Activated CD8-positive, alpha-beta memory T cell treated with anti-CD3 and anti-CD28 coated beads for 1 hour (primary cell): ENCODE measurements around the gene EIF4G3.
"Not testable (repeated sequence)": the region's sequence is repeated elsewhere in the genome, so short reads cannot be mapped to it uniquely, and the experiment has no call there.

Source experiments
- DNase-seq, 2 donors: peaks; one replicate each; pipeline ENCODE4 v3.0.0-alpha.2; 2020; ENCODE audit warnings: low read depth in 1 of 2; ENCODE audit errors: extremely low read depth in 1 of 2

Gene EIF4G3

GRCh38 chr1:21176586-21177555 is at the start of gene EIF4G3:
Gene EIF4G3, minus strand, starts transcription at chr1:21176897. Its CDS starts 174,155 bp downstream, at chr1:21002742.
- DNase-seq = peak; percentile 98 to 99

- no peak for DNase-seq
Observed at GRCh38 chr1:21225065-21225464, 48.4 kb upstream of the EIF4G3 start.

- DNase-seq = no peak
Observed at GRCh38 chr1:21220815-21221214, 44.1 kb upstream of the EIF4G3 start.

DNA sequence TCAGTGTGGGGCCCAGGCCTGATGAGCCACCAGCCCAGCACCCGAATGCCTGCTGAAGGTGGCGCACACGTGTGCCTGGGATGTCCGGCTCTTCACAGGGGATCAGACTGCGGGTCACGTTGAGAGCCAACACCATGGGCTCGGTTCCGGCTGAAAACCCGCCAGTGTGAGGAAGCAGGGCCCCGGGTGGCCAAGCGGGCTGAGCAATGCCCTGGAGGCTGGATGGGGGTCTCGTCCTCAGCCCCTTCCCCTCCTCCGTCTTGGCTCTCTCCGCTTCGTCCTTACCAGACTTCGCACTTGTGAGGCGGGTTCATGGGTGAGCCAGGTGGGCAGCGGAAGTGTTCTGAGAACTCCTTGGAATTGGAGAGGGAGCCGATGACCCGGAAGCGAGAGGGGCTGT is 43.0 kb upstream of the EIF4G3 start:
- DNase-seq = no peak

- no peak for DNase-seq
Observed at GRCh38 chr1:21217812-21218596, 41.3 kb upstream of the EIF4G3 start.

- DNase-seq = peak; percentile 24 to 45
Observed at GRCh38 chr1:21216835-21217811, 40.4 kb upstream of the EIF4G3 start.

DNA sequence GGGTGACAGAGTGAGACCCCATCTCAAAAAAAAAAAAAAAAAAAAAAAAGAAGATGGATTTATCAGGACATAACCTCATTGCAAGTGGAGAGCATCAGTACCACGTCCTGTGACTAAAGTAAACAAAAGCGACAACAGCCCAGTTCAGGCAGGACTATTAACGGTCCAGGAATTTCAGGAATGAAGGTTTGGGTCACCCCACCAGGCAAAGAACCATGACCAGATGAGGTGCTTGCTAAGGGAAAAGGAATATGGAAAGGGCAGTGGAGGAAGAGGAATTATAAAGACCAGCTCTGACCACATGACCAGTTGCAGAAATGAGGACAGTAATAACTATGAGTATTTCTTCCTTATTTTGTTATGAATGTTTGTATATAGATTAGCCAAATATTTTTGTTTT is 35.4 kb upstream of the EIF4G3 start:
- DNase-seq = no peak

DNA sequence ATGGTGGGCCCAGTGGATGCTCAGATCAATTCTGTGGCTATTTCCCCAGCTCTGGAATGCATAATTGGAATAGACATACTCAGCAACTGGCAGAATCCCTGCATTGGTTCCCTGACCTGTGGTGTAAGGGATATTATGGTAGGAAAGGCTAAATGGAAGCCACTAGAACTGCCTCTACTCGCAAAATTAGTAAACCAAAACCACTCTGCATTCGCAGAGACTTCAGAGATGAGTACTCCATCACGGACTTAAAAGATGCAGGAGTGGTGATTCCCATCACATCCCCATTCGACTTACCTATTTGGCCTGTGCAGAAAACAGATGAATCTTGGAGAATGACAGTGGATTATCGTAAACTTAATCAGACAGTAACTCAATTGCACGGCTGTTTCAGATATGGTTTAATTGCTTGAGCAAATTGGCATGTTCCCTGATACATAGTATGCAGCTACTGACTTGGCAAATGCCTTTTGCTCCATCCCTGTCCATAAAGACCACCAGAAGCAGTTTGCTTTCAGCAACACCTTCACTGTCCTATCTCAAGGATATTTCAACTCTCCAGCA is 31.5 kb upstream of the EIF4G3 start:
- DNase-seq = not testable (repeated sequence)

- DNase-seq = no peak
Observed at GRCh38 chr1:21206117-21206516, 29.4 kb upstream of the EIF4G3 start.

DNA sequence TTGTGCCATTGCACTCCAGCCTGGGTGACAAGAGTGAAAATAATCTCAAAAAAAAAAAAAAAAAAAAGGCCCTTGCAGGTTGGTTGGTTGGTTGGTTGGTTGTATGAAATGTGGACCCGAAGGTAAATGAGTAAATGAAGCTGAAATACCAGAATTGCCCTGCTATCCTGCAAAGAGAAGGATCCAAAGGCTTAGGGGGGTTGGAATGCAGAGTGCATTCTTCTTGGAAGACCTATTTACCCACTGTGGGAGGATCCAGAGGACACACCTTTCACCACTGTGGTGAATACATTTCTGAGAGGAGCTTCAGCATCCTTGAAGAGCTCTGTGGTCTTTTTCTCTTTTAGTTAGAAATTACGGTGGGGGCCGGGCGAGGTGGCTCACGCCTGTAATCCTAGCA is 28.7 kb upstream of the EIF4G3 start:
- no peak for DNase-seq

- no peak for DNase-seq
Observed at GRCh38 chr1:21201650-21202049, 25.0 kb upstream of the EIF4G3 start.

- not testable (repeated sequence) for DNase-seq
Observed at GRCh38 chr1:21201238-21201637, 24.5 kb upstream of the EIF4G3 start.

- DNase-seq = no peak
Observed at GRCh38 chr1:21200767-21201166, 24.1 kb upstream of the EIF4G3 start.

DNA sequence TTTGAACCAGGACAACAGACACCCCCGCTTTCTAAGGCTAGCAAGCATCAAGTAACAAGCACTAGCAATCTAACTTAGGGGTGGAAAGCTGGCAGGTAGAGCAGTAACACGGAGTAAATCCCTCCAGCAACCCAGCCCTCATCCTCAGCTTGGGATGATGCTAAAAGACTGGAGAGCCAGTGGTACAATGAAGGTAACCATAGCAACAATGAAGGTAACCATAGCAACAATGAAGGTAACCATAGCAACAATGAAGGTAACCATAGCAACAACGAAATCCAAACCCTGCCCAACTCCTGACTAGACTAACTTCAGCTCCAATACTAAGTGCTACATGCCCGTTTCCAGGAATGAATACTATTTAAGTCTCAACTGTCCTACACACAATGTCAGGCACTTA is 22.2 kb upstream of the EIF4G3 start:
- DNase-seq = no peak

- no peak for DNase-seq
Observed at GRCh38 chr1:21192871-21193270, 16.2 kb upstream of the EIF4G3 start.

DNA sequence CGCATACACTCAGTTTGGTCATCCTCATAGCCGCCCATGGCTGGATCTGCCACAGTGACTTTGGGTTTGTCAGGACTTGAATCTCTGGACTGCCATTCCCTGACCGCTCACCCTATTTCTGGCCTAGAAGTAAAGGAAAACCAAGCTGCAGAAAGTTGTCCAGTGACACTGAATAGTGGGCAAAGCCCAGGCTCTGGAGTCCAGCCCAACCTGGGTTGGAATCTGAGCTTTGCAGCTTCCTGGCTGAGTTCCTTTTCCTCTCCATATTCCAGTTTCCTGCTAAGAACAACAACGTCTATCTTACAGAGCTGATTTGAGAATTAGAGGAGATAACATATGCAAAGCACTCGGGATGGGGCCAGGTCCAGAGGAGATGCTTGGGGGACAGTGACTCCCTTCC is 15.6 kb upstream of the EIF4G3 start:
- DNase-seq = no peak

GRCh38 chr1:21190771-21191170 is 14.1 kb upstream of the EIF4G3 start:
- not testable (repeated sequence) for DNase-seq

- no peak for DNase-seq
Observed at GRCh38 chr1:21189906-21190500, 13.3 kb upstream of the EIF4G3 start.

DNA sequence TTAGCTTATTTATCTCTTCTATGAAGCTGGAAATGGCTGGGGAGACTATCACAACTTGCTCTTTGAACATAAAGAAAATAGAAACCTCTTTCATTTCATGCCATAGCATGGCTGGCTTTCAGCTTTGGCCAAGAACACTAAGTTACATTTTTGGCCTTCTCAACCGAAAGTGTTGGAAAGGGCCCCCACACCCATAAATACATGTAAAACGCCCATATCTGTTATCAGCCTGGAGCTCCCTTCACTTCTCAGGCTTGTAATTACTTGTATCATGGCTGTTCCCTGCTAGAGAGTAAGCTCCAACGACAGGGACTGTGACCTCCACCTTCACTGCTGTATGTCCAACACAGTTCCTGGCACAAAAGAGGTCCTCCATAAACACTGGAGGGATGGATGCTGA is 12.7 kb upstream of the EIF4G3 start:
- DNase-seq = no peak

GRCh38 chr1:21188235-21188634 is 11.5 kb upstream of the EIF4G3 start:
- DNase-seq = no peak
